NCI-H2196 treated with DMSO at 0.1 percent for 48 hours (cell line): ENCODE data around the gene NHS.
"Not testable (repeated sequence)": the region's sequence is repeated elsewhere in the genome, so short reads cannot be mapped to it uniquely, and the experiment has no call there.

Experiments
- DNase-seq: peaks from one replicate; lab custom pipeline; 2025; ENCODE audit not compliant: unreplicated experiment; lab: John Stamatoyannopoulos, UW

Gene NHS

DNA sequence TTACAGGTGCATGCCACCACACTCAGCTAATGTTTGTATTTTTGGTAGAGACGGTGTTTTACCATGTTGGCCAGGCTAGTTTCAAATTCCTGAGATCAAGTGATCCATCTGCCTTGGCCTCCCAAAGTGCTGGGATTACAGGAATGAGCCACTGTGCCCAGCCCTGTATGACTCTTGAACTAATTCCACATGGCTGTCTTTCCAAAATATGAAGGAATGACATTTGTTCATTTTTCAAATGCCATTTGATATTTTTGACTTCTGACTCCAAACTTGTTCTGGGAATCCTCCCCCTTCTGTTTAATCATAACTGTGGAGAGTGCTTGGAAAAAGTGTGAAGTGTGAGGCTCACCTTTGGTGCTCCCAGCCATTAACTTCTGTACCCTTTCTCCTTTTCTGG is 119.2 kb downstream of the NHS start:
- no peak for DNase-seq

DNA sequence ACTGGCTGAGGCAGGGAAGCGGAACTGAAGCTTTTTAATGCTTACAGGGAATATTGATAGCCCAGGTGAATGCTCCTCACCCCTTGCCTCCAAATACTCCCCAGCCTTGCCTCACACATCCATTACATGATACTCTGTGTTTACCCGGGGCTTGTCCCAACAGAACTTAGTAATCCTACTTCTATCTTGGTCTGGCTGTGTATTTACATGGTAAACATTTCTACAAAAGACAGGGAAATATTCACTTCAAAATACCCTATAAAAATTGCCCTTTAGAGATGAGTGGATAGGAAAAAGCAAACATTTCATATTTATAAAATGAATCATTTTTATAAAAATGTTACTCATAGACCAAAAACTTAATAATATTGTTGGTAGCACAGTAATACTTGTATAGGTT is 120.1 kb downstream of the NHS start:
- peak; percentile 9 for DNase-seq

DNA sequence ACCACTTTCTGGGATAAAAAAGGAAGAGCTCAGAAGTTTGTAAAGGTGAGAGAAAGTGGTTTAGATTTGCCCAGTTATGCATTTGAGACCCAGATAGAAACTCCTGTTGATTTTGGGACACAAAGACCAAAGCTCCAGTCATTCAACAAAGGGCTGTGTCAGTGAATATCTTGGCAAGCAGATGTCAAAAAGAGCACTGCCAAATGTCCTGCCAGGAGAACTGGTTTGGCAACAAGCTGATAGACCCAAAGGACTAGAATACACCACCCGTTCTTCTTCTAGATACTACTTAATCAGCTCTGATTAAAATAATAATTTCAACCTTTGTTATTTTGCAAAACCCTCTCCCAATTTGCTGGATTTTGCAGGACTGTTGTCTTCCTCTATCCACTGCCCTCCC is 121.4 kb downstream of the NHS start:
- DNase-seq: peak; percentile 3

DNA sequence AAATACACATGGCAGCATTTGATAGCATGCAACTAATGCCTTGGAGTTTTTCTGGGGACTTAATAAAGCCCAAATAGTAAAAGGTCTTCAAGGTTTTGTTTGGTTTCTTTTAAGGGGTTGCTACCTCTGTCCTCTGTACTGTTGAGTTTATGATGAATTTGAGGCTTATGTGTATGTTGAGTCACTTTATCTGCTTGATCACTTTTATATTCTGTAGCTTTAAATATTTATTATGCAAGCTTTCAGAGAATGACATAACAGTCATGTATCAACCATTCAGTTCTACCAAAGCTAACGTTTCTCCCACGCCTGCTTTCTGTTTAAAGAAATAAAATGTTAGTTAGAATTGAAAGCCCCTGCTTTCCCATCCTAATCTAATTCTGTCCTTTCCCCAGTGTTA is 122.2 kb downstream of the NHS start:
- no peak for DNase-seq

DNA sequence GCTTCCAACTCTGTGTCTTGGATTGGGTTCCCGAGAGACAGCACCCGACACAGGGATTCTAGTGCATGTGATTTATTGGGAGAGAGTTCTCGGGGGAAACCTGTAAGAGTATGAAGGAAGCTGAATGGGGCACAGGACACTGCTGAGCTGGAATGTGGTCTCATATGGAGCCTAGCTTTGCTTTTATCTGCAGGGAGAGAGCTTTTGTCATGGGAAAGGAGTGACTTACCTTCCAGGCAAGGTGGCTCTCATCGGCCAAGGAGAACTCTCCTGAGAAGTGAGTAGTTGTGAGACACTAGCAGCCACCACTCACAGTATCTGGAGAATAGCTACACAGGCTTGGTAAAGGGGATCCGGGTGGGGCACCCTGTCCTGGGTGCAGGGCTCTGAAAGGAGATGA is 124.5 kb downstream of the NHS start:
- DNase-seq: no peak

DNA sequence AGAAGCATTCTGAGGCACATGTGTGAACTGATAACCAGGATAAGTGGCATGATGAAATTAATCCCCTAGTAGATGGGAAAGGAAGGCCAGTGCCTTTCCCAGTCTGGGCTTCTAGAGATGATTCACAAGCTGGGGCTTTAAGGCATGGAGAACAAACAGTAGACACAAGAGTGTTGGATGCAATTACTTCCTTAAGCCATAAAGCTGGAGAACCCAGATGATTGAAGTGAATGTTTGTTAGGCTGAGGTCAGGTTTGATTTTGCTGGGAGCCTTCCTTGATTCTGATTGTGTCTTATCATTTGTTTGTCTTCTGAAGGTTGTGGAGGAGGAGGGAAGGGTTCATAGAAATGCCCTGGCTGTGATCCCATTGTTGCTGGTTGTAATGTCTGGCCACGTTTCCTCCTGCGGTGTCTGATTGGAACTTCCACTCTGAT is 125.2 kb downstream of the NHS start:
- DNase-seq: peak; percentile 3

DNA sequence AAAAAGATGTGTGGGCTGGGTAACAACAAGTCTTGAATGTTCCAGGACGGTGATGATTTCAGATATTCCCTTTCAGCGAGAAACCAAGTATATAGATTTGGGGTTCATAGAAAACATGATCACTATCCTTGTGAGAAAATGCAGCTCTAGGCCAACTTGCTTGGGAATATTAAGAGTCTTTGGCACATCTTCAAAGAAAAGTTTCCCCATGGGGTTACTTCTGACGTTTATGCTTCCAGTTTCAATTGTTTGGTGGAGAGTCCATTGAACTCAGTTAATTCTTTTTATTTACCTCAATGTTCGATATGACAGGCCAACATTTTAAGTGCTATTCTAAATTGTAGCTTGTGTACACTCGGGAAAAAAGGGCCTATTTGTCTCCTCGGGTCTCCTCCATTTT is 126.7 kb downstream of the NHS start:
- DNase-seq: no peak

DNA sequence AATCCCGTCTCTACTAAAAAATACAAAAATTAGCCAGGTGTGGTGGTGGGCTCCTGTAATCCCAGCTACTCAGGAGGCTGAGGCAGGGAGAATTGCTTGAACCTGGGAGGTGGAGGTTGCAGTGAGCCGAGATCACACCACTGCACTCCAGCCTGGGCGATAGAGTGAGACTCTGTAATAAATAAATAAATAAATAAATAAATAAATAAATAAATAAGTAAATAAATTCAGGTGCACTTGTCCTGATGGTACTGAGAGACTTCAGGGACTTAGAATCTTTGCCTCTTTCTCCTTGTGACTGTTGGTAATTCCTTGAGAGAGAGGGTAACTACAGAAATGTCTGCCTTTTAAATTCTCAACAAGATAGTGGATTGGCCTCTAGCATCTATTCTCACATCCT is 131.4 kb downstream of the NHS start:
- not testable (repeated sequence) for DNase-seq

DNA sequence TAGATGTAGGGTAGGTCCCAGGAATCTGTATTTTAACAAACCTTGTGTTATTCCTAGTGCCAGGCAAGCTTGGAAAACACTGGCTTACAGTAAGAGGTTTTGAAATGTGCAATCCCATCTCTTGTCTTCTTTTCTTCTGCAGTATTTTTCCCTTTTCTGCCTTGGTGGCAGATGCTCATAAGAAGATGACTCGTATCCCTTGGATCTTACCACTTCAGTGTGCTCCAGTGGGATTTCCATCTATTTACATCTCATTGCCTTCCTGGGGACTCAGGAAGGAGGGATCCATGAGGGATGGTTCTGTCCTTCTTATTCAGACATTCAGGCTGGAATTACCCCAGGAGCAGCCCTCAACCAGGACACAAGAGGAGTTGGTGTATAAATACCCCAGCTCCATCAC is 136.6 kb downstream of the NHS start:
- DNase-seq: no peak

DNA sequence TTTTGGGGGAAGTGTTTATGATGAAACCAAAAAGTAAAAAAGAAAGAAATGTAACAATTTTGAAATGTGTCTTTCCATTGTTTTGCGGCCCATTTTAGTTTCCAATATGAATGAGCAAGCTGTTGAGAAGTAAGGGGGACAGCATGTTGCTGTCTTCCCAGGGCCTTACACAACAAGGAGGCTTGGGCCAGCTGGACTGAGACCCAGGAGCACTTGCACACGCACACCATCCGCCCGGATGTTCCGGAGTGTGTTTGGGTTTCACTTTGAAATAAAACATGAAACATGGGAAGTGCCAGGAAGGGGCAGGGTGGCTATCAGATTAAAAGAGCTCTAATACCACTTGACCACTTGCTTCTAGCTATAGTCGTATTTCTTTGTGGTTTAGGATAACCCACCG is 144.4 kb downstream of the NHS start:
- no peak for DNase-seq

DNA sequence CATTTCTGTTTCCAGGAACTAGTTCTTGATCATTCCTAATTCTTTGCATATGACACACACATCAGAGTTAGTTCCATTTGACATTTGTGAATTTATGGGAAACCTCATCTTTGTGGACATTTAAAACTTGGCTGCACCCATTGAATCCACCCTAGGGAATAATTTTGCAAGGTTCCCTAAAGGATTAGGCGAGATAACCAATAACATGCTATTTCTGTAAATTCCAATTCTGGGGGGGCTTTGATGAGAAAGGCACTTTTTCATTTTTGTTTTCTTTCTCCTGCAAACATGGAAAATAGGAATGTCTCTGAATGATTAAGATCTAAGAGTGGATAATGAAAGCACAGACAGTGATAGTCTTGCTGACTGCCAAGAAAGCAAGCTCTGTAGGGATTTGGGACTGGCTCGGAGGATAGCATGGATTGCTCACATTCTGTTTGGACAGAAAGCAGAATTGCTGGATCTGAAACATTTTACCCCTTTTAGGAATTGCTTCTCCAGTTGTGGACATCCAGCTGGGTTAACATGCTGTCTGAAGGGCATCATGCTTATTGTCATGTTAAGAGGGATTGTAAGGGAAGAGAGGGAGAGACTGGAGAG is 145.1 kb downstream of the NHS start:
- no peak for DNase-seq

DNA sequence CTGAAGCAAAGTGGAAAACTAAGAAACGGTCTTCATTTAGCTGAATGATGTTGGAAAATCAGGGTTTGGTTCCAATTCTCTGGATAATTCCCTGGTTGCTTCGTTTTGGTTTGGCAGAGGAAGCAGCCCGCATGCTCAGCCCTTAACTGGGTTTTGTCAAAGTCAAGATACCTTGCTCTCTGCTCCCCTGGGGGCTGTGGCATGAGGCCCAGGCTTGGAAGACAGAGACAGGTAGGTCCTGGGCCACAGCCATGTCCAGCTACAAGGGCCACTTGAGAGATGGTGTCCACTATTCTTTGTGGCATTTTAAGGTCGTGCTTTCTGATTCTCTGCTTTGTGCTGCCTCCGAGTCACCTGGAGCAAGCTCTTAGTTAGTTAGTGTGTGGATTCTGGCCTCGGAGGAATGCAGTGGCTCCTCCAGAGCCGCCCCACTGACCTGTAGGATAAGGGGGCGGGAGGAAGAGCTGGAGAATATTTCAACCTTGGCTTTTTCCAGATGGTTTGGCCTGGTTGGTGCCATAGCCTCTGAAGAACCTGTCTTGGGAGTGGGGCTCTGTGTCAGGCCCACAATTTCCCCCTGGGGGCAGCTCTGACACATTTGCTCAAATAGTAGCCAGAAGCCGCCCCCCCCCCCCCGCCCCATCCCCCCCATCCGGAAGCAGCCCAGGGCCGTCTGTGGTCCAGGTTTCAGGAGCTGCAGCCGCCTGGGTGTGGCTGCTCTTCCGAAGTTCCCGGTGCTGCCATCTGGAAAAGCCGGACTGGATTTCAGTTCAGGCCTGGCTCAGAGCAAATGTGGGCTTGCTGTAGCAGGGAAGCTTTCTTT is 147.1 kb downstream of the NHS start:
- DNase-seq: peak; percentile 11

DNA sequence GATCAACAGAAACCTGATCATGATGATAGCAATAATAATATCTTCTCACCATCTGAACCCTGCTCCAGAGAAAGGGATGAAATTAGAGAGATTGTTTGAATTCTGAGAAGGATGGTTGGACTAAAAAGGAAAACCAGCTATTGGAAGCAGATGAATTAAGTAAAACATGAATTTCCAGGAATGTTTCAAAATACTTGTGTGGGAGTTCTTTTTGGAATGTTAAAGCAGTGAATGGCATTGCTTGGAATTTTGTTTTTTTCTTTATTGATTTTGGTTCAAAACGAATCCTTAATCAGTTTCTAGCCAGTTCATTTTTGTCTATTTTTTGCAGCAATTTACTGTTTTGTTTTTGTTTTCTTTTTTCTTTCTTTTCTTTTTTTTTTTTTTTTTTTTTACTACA is 150.3 kb downstream of the NHS start:
- no peak for DNase-seq

DNA sequence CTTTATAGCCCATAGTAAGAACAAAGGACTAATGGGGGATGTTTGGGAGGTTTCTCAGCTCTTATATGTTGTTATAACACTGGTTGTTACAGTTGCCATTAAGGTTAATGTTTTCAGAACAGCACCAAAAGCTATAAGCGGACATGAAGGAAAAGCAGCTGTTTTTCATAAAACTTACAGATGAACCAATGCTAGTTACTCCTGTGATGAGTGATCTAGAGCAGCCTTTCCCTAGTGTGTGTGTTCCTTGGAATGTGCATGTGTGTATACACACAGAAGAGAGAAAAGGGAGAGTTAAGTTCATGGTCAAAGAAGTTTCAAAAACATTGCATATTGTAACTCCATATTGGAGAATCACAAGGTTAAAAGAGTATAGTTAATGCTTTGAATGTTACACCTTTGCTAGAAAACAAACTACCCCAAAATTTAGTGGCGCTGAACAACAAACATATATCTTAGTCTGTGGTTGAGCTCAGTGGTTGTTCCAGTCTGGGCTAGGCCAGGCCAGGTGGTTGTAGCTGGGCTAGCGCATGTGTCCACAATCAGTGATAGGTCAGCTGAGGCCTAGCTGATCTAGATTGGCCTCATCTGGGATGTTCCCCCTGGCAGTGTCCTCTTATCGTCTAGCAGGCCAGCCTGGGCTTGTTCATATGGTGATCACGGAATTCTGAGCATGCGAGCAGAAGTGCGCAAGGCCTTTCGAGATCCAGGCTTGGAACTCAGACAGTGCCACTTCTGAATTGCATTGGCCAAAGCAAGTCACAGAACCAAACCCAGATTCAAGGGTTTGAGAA is 151.0 kb downstream of the NHS start:
- DNase-seq: no peak

DNA sequence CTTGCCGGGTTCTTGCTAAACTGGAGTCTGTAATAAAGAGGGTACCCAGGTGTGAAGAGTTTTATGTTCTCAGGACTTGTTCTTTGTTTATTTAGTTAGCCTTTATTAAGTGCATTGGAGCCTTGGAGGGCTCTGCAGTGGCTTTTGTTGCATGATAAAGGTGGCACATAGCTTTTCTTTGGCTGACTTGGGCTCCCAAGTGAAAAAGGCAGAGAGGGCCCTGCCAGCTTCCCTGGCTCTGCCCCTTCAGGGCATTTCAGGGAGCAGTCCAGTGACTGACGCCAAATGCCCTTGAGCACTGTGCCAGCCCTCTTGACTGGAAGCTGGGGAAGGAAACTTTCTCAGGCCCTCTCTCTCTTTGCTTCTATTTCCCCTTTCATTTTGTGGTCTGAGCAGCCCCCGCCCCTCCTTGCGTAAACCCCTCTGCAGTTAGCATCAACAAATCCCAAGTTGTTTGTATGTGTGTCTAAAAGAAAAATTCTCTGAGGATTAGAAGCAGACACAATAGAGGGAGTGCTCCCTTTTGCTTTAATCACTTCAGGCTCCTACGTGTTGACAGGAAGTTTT is 152.2 kb downstream of the NHS start:
- DNase-seq: no peak

DNA sequence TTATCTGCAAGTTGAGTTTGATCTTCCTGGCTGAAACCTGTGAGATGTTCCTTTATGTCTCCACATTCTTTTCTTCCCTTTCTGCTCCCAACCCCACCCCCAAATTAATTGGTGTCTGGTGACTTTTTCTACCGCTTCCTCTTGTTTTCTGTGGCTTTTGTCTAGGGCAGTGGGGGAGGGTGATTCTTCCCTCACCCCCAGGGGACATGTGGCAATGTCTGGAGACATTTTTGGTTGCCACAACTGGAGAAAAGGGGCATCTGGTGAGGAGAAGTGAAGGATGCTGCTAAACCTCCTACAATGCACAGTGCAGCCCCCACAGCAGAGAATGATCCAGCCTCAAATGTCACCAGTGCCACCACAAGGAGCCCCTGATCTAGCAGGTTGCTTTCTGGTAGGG is 152.9 kb downstream of the NHS start:
- DNase-seq: no peak

DNA sequence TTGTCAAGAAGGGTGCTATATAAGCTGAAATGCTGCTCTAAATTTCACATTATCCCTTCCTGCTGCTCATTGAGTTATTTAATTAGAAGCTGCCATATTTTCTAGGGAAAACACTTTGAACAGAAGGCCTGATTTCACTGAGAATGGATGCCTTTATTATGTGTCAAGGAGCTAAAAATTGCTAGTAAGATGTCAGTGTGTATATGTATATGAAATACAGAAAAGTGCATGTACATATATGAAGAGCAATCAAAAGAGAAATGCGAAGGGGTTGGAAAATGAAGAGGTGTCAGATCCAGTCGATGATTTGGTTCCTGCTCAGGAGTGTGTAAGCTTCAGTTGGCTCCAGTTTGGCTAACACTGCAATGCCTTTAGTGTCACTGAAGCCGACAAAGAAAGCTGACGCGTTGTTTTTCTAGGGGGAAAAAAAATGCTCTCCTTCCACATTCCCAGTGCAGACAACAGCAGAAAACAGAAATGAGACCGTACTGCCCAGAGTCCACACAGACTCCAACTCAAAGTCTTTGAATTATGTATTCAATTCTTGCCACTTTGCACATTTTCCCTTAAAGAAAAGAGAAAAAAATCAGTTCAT is 154.2 kb downstream of the NHS start:
- DNase-seq: no peak

DNA sequence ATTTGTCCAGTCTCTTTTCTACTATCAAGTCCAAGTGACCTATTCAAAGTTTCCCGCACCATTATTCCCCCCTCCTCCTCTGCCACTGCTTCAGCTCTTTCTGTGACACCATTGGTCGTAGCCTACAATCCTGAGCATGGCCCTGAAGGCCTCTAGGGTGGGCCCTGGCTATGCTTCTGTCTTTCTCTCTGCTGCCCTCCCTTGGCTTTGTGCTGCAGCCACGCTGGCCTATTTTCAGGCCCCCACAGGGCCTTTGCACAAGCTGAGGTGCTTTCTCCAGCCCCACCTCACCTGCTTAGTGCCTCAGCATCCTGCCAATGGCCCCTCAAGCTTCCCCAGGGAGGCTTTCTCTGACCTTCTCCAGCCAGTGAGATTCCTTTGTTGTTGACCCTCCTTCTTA is 156.5 kb downstream of the NHS start:
- DNase-seq: no peak

DNA sequence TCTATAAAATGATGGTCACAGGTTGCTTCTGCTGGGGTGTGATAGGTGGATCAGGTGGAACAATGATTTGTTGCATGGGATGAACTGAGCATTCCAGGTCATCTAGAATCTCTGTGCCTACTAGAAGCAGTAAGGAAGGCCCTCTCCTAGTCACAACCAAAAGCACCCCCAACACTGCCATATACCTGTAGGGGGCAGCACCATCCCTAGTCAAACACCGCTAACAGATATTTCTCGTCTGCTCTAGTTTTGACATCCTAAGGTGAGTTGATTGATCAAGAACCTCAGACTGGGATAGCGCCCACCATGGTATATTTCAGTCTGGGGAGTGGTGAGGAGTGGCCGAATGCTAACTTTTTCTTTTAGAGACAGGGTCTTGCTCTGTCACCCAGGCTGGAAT is 160.2 kb downstream of the NHS start:
- DNase-seq: no peak

DNA sequence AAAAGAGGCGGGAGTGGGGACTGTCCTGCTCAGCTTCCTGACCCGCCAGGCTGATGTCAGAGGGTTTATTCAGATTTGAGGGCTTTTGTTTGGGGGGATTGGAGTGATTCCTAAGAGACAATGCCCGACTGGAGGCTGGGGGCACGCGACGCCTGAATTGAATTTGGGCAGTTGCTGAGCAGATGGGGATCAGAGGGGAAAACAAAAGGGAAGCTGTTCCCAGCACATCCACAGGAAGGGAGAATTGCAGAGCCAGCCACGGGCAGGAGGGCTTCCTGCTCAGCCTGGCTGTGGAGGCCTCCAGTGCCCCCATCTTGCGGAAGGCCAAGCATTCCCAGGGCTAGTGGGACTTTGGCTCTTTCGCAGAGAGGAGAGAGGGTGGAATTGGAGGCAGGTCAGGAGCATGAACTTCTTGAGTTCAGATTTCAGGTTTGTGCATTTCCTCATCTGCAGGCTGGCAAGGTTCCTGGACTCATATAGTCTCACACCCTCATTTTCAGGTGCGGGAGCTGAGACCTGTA is 162.8 kb downstream of the NHS start:
- DNase-seq: no peak

DNA sequence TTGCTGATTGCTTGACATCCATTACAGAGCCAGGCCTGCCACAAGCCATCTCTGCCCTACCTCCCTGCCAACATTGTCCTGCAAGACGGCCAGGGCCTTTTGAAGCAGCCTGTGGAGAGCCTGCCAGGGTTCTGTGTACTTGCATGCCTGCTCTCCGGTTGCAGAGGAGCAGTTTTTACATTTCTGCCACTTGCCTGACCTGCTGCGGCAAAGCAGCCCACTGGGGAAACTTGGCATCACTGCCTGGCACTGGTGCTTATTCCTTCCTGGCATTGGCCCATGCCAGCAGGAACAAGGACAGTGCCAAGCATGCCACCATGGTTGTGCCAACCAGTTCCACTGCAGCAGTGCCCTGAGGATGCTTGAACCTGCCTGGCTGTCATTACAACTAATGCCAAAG is 167.1 kb downstream of the NHS start:
- DNase-seq: peak; percentile 10
